AG09319 (cell line): Measurements from ENCODE around the gene LGR6.

Source experiments
- DNase-seq: peaks from one replicate; pipeline ENCODE4 v3.0.0-alpha.2; 2010; ENCODE audit warnings: low read depth; ENCODE audit errors: extremely low read depth
- TF ChIP-seq, protein P1 (sequence below): IDR thresholded peaks from 2 replicates; pipeline ENCODE4 v1.5.1; 2011; ENCODE audit warnings: low read depth, mild to moderate bottlenecking, inconsistent platforms, low read length, moderate library complexity

LGR6 gene

DNA sequence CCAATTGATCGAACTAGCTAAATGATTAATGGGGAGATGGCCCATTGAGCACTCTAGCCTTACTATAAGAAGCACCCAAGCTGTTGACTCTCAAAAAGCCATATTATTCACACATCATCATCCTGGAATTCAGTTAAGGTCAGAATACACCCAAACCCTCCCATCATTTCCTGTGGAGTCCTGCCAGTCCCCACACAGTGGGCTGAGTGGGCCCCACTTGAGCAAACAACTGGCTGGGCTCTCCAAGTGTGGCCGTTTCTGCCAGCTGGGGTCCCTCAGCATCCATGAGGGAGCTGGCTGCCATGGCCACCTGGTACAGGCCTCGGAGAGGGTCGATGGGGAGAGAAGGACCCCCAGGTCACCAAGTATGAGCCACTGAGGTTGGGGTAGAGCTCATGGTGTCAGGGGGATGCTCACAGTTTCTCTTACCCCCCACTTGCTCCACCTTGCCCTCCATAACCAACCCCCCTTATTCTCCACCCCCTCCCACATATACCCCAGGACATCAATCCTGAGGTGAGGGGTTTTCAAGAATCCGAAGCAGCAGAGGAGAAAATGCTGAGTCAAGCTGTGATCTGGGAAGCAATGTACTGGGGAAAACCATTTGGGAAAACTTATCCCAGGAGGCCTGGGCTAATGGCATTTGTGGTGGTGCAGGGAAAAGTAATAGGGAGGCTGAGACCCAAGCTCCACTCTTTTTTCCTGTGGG is 87.9 kb downstream of the LGR6 start:
- no peak for DNase-seq
- TF ChIP-seq, protein P1, sequence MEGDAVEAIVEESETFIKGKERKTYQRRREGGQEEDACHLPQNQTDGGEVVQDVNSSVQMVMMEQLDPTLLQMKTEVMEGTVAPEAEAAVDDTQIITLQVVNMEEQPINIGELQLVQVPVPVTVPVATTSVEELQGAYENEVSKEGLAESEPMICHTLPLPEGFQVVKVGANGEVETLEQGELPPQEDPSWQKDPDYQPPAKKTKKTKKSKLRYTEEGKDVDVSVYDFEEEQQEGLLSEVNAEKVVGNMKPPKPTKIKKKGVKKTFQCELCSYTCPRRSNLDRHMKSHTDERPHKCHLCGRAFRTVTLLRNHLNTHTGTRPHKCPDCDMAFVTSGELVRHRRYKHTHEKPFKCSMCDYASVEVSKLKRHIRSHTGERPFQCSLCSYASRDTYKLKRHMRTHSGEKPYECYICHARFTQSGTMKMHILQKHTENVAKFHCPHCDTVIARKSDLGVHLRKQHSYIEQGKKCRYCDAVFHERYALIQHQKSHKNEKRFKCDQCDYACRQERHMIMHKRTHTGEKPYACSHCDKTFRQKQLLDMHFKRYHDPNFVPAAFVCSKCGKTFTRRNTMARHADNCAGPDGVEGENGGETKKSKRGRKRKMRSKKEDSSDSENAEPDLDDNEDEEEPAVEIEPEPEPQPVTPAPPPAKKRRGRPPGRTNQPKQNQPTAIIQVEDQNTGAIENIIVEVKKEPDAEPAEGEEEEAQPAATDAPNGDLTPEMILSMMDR = no peak

DNA sequence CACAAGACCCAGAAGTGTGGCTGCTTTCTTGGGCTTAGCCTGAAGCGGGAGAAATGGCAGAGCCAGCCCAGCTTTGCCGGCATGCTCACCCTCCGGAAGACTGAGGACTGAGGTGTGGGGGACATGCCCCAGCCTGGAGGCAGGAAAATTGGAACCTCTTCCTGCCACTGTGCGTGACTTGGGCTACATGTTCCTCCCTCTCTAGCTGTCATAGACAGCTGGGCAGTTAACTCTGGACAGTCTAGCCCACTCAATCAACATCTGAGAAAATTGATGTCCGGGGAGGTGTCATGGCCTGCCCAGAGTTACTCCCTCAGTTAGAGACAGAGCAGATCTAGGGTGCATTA is 88.4 kb downstream of the LGR6 start:
- TF ChIP-seq, protein P1 = no peak

DNA sequence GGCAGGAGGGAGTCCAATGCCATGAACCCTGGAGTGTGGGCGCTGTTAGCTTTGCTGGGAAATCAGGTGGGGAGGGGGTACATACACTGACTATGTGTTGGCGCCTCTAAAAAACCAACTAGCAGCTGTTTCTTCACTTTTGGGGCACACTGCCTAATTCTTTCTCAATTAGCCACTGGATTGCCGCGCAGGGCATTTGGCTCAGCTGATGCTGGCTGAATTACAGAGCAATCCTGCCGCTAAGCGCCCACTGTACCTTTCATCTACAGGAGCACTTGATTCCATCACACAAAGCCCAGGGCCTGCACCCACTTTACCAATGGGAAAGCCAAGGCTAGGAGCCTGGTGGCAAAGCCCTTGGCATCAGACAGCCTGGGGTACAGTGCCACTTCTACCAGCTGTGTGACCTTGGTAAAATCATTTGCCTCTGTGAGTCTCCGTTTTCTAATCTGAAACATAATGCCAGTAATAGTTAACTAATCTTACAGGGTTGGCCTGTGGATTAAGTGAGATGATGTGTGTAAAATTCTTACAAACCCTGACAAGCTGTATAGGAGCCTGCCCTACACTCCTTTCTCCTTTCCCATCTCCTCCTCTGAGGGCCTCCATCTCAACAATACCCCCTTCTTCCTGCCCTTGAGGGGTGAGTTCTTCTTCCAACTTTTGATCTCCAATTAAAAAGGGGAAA is 89.1 kb downstream of the LGR6 start:
- TF ChIP-seq, protein P1 = no peak
- DNase-seq = no peak

More for the DNA sequence above, 88.4 kb downstream of the LGR6 start:
- no peak for DNase-seq

DNA sequence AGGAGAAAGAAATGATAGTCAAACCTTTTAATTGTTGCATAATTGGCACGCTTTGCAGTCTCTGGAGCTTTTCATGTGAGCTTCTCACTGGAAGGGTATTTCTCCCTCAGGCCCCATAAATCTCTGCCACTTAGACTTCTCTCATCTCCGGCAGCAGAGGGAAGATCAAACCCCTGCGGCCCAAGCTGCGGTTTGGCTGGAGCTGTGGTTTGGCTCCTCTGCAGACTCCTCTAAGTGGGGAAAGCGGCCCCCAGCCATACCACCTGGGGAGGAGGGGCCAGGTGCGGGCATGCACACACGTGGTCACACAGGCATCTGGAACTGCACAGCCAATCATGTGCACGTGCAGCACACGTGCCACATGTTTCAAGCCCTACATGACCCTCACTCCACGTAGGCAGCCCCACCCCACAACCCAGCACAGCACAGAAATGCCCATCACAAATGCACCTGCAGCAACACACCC is 89.8 kb downstream of the LGR6 start:
- DNase-seq = no peak
- TF ChIP-seq, protein P1 = no peak

- TF ChIP-seq, protein P1 = no peak
- DNase-seq = no peak
Measured at GRCh38 chr1:202283991-202284390, 90.4 kb downstream of the LGR6 start.

- DNase-seq = no peak
- TF ChIP-seq, protein P1 = no peak
Measured at GRCh38 chr1:202285908-202286307, 92.3 kb downstream of the LGR6 start.

- TF ChIP-seq, protein P1 = peak; percentile 14
- DNase-seq = peak; percentile 63
Measured at GRCh38 chr1:202286622-202287097, 93.1 kb downstream of the LGR6 start.
